Neural cell (in vitro differentiated cells): ENCODE measurements around the gene DAGLA. TPM values are rescaled to one million over a fixed set of nuclear protein-coding genes. Genes with fewer than 3 reads are reported as not detected.

Experiments used
- H2AFZ ChIP-seq: fragments of 200-600, 300-800 bp; sonication (generic), shearing (Covaris generic); 2 replicates; pipeline ENCODE4 v1.6.0; 2014; ENCODE audit warnings: low read depth, mild to moderate bottlenecking, antibody characterized with exemption, low read length, moderate library complexity
- H3F3A ChIP-seq: fragments of 200-600 bp; shearing (Covaris generic); 2 replicates; pipeline ENCODE4 v1.6.1; 2016; ENCODE audit warnings: mild to moderate bottlenecking, moderate library complexity, mixed read lengths, antibody characterized with exemption, low read length; ENCODE audit not compliant: insufficient read depth, poor library complexity, severe bottlenecking
- H3K27ac ChIP-seq: fragments of 200-600, 300-800 bp; sonication (generic), shearing (Covaris generic); 2 replicates; pipeline ENCODE4 v1.5.1; 2014; ENCODE audit warnings: mild to moderate bottlenecking, low read length, moderate library complexity
- H3K27me3 ChIP-seq: fragments of 300-800, 200-600 bp; sonication (generic), shearing (Covaris generic); 2 replicates; pipeline ENCODE4 v1.6.0; 2014; ENCODE audit warnings: mild to moderate bottlenecking, low read depth, low read length, moderate library complexity; ENCODE audit not compliant: insufficient read depth
- H3K36me3 ChIP-seq: fragments of 300-800, 200-600 bp; sonication (generic), shearing (Covaris generic); 2 replicates; pipeline ENCODE4 v1.5.1; 2014; ENCODE audit warnings: mild to moderate bottlenecking, antibody characterized with exemption, low read length, moderate library complexity; ENCODE audit not compliant: insufficient read depth
- H3K4me2 ChIP-seq: fragments of 300-800, 200-600 bp; sonication (generic), shearing (Covaris generic); 2 replicates; pipeline ENCODE4 v1.6.0; 2014; ENCODE audit warnings: mild to moderate bottlenecking, low read length
- H3K4me3 ChIP-seq: fragments of 300-800, 200-600 bp; sonication (generic), shearing (Covaris generic); 2 replicates; pipeline ENCODE4 v1.5.1; 2014; ENCODE audit warnings: mild to moderate bottlenecking, low read length, moderate library complexity
- H3K79me2 ChIP-seq: fragments of 200-600 bp; shearing (Covaris generic); replicated peaks from 2 replicates; pipeline ENCODE4 v1.6.0; 2014; ENCODE audit warnings: mild to moderate bottlenecking, low read length, moderate library complexity; ENCODE audit not compliant: insufficient read depth
- H3K9ac ChIP-seq: fragments of 300-800, 200-600 bp; sonication (generic), shearing (Covaris generic); 2 replicates; pipeline ENCODE4 v1.6.1; 2016; ENCODE audit warnings: mild to moderate bottlenecking, low read length, mixed read lengths
- H3K9me2 ChIP-seq: fragments of 200-600 bp; shearing (Covaris generic); 2 replicates; pipeline ENCODE4 v1.6.1; 2016; ENCODE audit warnings: mild to moderate bottlenecking, low read length, mixed read lengths; ENCODE audit not compliant: insufficient read depth
- H3K9me3 ChIP-seq: fragments of 200-600, 300-800 bp; sonication (generic), shearing (Covaris generic); 2 replicates; pipeline ENCODE4 v1.6.1; 2016; ENCODE audit warnings: mild to moderate bottlenecking, mixed run types, low read length, moderate library complexity, mixed read lengths
- H4K20me1 ChIP-seq: fragments of 200-600 bp; shearing (Covaris generic); 2 replicates; pipeline ENCODE4 v1.6.1; 2016; ENCODE audit warnings: mild to moderate bottlenecking, mixed run types; ENCODE audit not compliant: insufficient read depth
- CTCF ChIP-seq: fragments of 450-650 bp; IDR thresholded peaks from 2 replicates; pipeline ENCODE4 v1.5.1; 2014; ENCODE audit warnings: antibody characterized with exemption, mild to moderate bottlenecking, moderate library complexity; ENCODE audit not compliant: poor library complexity, severe bottlenecking
- EP300 ChIP-seq: fragments of 450-650 bp; conservative IDR thresholded peaks from 2 replicates; pipeline ENCODE4 v1.6.1; 2014; ENCODE audit warnings: antibody characterized with exemption, mild to moderate bottlenecking, moderate library complexity; ENCODE audit not compliant: poor library complexity, severe bottlenecking
- EZH2 ChIP-seq: fragments of 200-600, 300-800 bp; shearing (Covaris generic), sonication (generic); IDR thresholded peaks from 2 replicates; pipeline ENCODE4 v1.6.1; 2014; ENCODE audit warnings: antibody characterized with exemption, low read length, borderline replicate concordance, mild to moderate bottlenecking; ENCODE audit not compliant: insufficient read depth, poor library complexity, severe bottlenecking
- MXI1 ChIP-seq: fragments of 450-650 bp; conservative IDR thresholded peaks from 2 replicates; pipeline ENCODE4 v1.6.1; 2014; ENCODE audit warnings: antibody characterized with exemption, mild to moderate bottlenecking; ENCODE audit not compliant: poor library complexity, severe bottlenecking
- POLR2AphosphoS5 ChIP-seq: IDR thresholded peaks from 2 replicates; pipeline ENCODE4 v1.6.1; 2012
- RAD21 ChIP-seq: fragments of 450-650 bp; conservative IDR thresholded peaks from 2 replicates; pipeline ENCODE4 v1.6.1; 2014; ENCODE audit warnings: antibody characterized with exemption, mild to moderate bottlenecking, moderate library complexity
- REST ChIP-seq: IDR thresholded peaks from 2 replicates; pipeline ENCODE4 v1.6.1; 2012; ENCODE audit warnings: borderline replicate concordance
- SMC3 ChIP-seq: fragments of 450-650 bp; conservative IDR thresholded peaks from 2 replicates; pipeline ENCODE4 v1.6.1; 2014; ENCODE audit warnings: antibody characterized with exemption, mild to moderate bottlenecking, moderate library complexity; ENCODE audit not compliant: poor library complexity
- TAF1 ChIP-seq: IDR thresholded peaks from 2 replicates; pipeline ENCODE4 v1.6.1; 2012; ENCODE audit warnings: low read depth
- polyA plus RNA-seq: library from polyadenylated mRNA; depleted of rRNA; stranded (reverse); fragments of >200 nt; gene quantifications from 2 replicates; pipeline ENCODE4 v1.2.3, GENCODE V29; 2014

Gene DAGLA
- polyA plus RNA-seq, 1 donor from 2014 or later = 4.5 TPM

GRCh38 chr11:61794579-61794978, 114.4 kb downstream of the DAGLA start:
- Histone ChIP-seq H3K4me3 (no peak overlapping the region), H3K9ac (no peak overlapping the region), H3K27ac (no peak overlapping the region), H4K20me1 (no peaks in the 10 kb centered on the region), H3K79me2 (peaks cover 29% of the 10 kb centered on the region), H3K27me3 (no peaks in the 10 kb centered on the region), H3F3A (no peaks in the 10 kb centered on the region), H3K9me3 (no peaks in the 10 kb centered on the region), H2AFZ (no peak overlapping the region), H3K9me2 (no peaks in the 10 kb centered on the region), H3K4me2 (no peak overlapping the region), H3K36me3 (no peaks in the 10 kb centered on the region)
- TF ChIP-seq POLR2AphosphoS5 = no peak
- TF ChIP-seq SMC3 = no peak
- TF ChIP-seq RAD21 = no peak
- no peak for TF ChIP-seq TAF1
- TF ChIP-seq EZH2 = no peak
- TF ChIP-seq MXI1 = no peak
- no peak for TF ChIP-seq CTCF
- TF ChIP-seq REST = no peak
- no peak for TF ChIP-seq EP300

- peaks cover 29% of the 10 kb centered on the region for H3K79me2 ChIP-seq
- H3K27ac ChIP-seq = no peak overlapping the region
- no peaks in the 10 kb centered on the region for H3K9me2 ChIP-seq
- H2AFZ ChIP-seq = no peak overlapping the region
- H3K4me3 ChIP-seq = no peak overlapping the region
- H3K9me3 ChIP-seq = no peaks in the 10 kb centered on the region
- no peaks in the 10 kb centered on the region for H3K36me3 ChIP-seq
- TF ChIP-seq RAD21 (no peak), MXI1 (no peak), CTCF (no peak), TAF1 (no peak), EZH2 (no peak), REST (no peak), POLR2AphosphoS5 (no peak)
- H3K9ac ChIP-seq = no peak overlapping the region
- no peak overlapping the region for H3K4me2 ChIP-seq
- H4K20me1 ChIP-seq = no peaks in the 10 kb centered on the region
- H3K27me3 ChIP-seq = no peaks in the 10 kb centered on the region
- no peaks in the 10 kb centered on the region for H3F3A ChIP-seq
Measured at GRCh38 chr11:61795459-61795858, 115.3 kb downstream of the DAGLA start.
